ENCODE data around the gene HJV.

GRCh38 chr1:145978854-145979745, 42.4 kb downstream of the HJV start:
- TF ChIP-seq MBD4 (IDR thresholded peaks at IDR 0.05; ENCODE audit: borderline replicate concordance, low read length): no peak
- no peak for TF ChIP-seq YY1 (IDR thresholded peaks at IDR 0.05; ENCODE audit: insufficient read depth, insufficient replicate concordance, low read depth, low read length)
- TF ChIP-seq, protein P1, sequence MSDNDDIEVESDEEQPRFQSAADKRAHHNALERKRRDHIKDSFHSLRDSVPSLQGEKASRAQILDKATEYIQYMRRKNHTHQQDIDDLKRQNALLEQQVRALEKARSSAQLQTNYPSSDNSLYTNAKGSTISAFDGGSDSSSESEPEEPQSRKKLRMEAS (IDR thresholded peaks at IDR 0.05): no peak
- no peak for TF ChIP-seq YEATS2 (CRISPR knock-in tag; IDR thresholded peaks at IDR 0.05; ENCODE audit: borderline replicate concordance)
- TF ChIP-seq ZNF121 (CRISPR knock-in tag; IDR thresholded peaks at IDR 0.05): no peak
- TF ChIP-seq, protein P2, sequence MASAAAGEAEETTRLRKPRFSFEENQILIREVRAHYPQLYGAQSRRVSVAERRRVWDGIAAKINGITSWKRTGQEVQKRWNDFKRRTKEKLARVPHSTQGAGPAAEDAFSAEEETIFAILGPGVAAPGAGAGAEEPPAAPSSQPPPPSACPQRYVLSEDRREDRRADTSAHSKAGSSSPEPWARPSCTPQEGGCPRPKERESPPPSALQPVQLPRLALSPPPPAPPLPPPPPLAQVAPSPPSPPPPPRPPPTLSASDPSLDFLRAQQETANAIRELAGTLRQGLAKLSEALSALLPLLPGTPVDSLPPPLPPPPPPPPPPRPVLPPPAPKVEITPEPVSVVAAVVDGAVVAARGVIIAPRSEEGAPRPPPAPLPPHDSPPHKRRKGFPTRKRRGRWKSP (CRISPR knock-in tag; IDR thresholded peaks at IDR 0.05): no peak
- no peak for TF ChIP-seq ZBTB46 (CRISPR knock-in tag; IDR thresholded peaks at IDR 0.05; ENCODE audit: borderline replicate concordance)
